Spinal cord (tissue), 10 donors: ENCODE results near the gene METTL26. TPM values are rescaled to one million over a fixed set of nuclear protein-coding genes. Genes with fewer than 3 reads are reported as not detected.
"Not testable (repeated sequence)": the region's sequence is repeated elsewhere in the genome, so short reads cannot be mapped to it uniquely, and the experiment has no call there.

Experiments used
- DNase-seq, 6 donors: peaks; one replicate each; pipeline versions ENCODE4 v3.0.0 to v3.0.0-alpha.2; 2013 to 2015; ENCODE audit warnings: low spot score in 6 of 6, low read depth in 4 of 6
- H3K27ac ChIP-seq: one replicate; pipeline ENCODE4 v1.5.1; 2013; ENCODE audit warnings: low read depth, low read length, control low read depth
- H3K27me3 ChIP-seq: one replicate; pipeline ENCODE4 v1.6.1; 2013; ENCODE audit warnings: low read length; ENCODE audit not compliant: control insufficient read depth, insufficient read depth
- H3K36me3 ChIP-seq: one replicate; pipeline ENCODE4 v1.6.1; 2013; ENCODE audit warnings: low read length; ENCODE audit not compliant: control insufficient read depth, insufficient read depth
- H3K4me1 ChIP-seq: one replicate; pipeline ENCODE4 v1.6.1; 2013; ENCODE audit warnings: low read length; ENCODE audit not compliant: control insufficient read depth, insufficient read depth
- H3K4me3 ChIP-seq: one replicate; pipeline ENCODE4 v1.5.1; 2013; ENCODE audit warnings: low read depth, low read length, control low read depth
- H3K9me3 ChIP-seq: one replicate; pipeline ENCODE4 v1.6.1; 2013; ENCODE audit warnings: low read length; ENCODE audit not compliant: control insufficient read depth, insufficient read depth
- WGBS: methylation state at CpG from one replicate; pipeline ENCODE4 v1.1.5; 2013; ENCODE audit warnings: missing lambda C conversion rate; ENCODE audit not compliant: insufficient coverage; 5-methylcytosine and 5-hydroxymethylcytosine counted together
- polyA plus RNA-seq, 2 donors: library from polyadenylated mRNA; unstranded; fragments of 120-200 nt; gene quantifications; one replicate each; pipeline ENCODE4 v1.2.1, GENCODE V29; 2013; ENCODE audit not compliant: insufficient read length in 2 of 2
- total RNA-seq, 2 donors: library from RNA; depleted of rRNA in 1 of 2; stranded (reverse); fragments of 120-200 nt in 1 of 2; fragments of >200 nt in 1 of 2; gene quantifications; one replicate each; pipeline versions ENCODE4 v1.2.3 to v1.2.4, GENCODE V29; 2013 to 2014
- donor health status: healthy.

The METTL26 gene
- total and polyA plus RNA-seq, 4 donors: 26.8 to 124 (median 96.3) TPM

- Histone ChIP-seq H3K27me3 (no peaks in the 10 kb centered on the region), H3K4me3 (no peak overlapping the region), H3K36me3 (peaks cover 55% of the 10 kb centered on the region), H3K27ac (no peak overlapping the region), H3K4me1 (no peaks in the 10 kb centered on the region), H3K9me3 (peaks cover 3% of the 10 kb centered on the region)
- no peak for DNase-seq
- 74% methylated on average over 3 of the region's 7 CpGs for WGBS
Observed at GRCh38 chr16:600781-601180, 35.3 kb downstream of the METTL26 start.

- no peak overlapping the region for H3K4me3 ChIP-seq
- no peak for DNase-seq
- H3K4me1 ChIP-seq: peaks cover 3% of the 10 kb centered on the region
- H3K27me3 ChIP-seq: no peaks in the 10 kb centered on the region
- no peaks in the 10 kb centered on the region for H3K9me3 ChIP-seq
- 96% methylated on average over 35 of the region's 43 CpGs for WGBS
- H3K36me3 ChIP-seq: peaks cover 57% of the 10 kb centered on the region
- H3K27ac ChIP-seq: no peak overlapping the region
Observed at GRCh38 chr16:598823-599739, 37.0 kb downstream of the METTL26 start.

GRCh38 chr16:597655-598054, 38.5 kb downstream of the METTL26 start:
- not testable (repeated sequence) for H3K27me3 ChIP-seq, H3K27ac ChIP-seq, DNase-seq, H3K9me3 ChIP-seq, H3K4me3 ChIP-seq
- 97% methylated on average over 3 of the region's 7 CpGs for WGBS
- peaks cover 18% of the 10 kb centered on the region for H3K4me1 ChIP-seq
- H3K36me3 ChIP-seq: peaks cover 69% of the 10 kb centered on the region

GRCh38 chr16:596736-597060, 39.4 kb downstream of the METTL26 start:
- 96% methylated on average over 11 of the region's 12 CpGs for WGBS
- H3K27ac ChIP-seq: no peak overlapping the region
- H3K4me3 ChIP-seq: no peak overlapping the region
- DNase-seq: no peak
- no peaks in the 10 kb centered on the region for H3K9me3 ChIP-seq
- peaks cover 27% of the 10 kb centered on the region for H3K4me1 ChIP-seq
- H3K27me3 ChIP-seq: no peaks in the 10 kb centered on the region
- peaks cover 77% of the 10 kb centered on the region for H3K36me3 ChIP-seq

- peaks cover 72% of the 10 kb centered on the region for H3K36me3 ChIP-seq
- H3K4me3 ChIP-seq: no peak overlapping the region
- no peaks in the 10 kb centered on the region for H3K27me3 ChIP-seq
- no peak overlapping the region for H3K27ac ChIP-seq
- no peak for DNase-seq
- no peaks in the 10 kb centered on the region for H3K9me3 ChIP-seq
- 95% methylated on average over 34 of the region's 34 CpGs for WGBS
- H3K4me1 ChIP-seq: peaks cover 32% of the 10 kb centered on the region
Observed at GRCh38 chr16:595942-596735, 40.0 kb downstream of the METTL26 start.

- Histone ChIP-seq H3K4me1 (peaks cover 40% of the 10 kb centered on the region), H3K36me3 (peaks cover 64% of the 10 kb centered on the region), H3K27me3 (no peaks in the 10 kb centered on the region), H3K27ac (no peak overlapping the region), H3K4me3 (no peak overlapping the region), H3K9me3 (no peaks in the 10 kb centered on the region)
- 74% methylated on average over 7 of the region's 18 CpGs for WGBS
- no peak for DNase-seq
Observed at GRCh38 chr16:595094-595528, 41.0 kb downstream of the METTL26 start.

GRCh38 chr16:593807-594206, 42.3 kb downstream of the METTL26 start:
- WGBS: 92% methylated on average over 16 of the region's 16 CpGs

GRCh38 chr16:593406-593805, 42.7 kb downstream of the METTL26 start:
- DNase-seq: no peak
- Histone ChIP-seq H3K9me3 (no peaks in the 10 kb centered on the region), H3K4me1 (peaks cover 43% of the 10 kb centered on the region), H3K4me3 (no peak overlapping the region), H3K27ac (no peak overlapping the region), H3K36me3 (peaks cover 50% of the 10 kb centered on the region), H3K27me3 (no peaks in the 10 kb centered on the region)
- WGBS: 88% methylated on average over 9 of the region's 9 CpGs

More at GRCh38 chr16:593807-594206, 42.3 kb downstream of the METTL26 start:
- no peak for DNase-seq
- Histone ChIP-seq H3K9me3 (no peaks in the 10 kb centered on the region), H3K27me3 (no peaks in the 10 kb centered on the region), H3K4me1 (peaks cover 40% of the 10 kb centered on the region), H3K27ac (no peak overlapping the region), H3K4me3 (no peak overlapping the region), H3K36me3 (peaks cover 54% of the 10 kb centered on the region)

- no peaks in the 10 kb centered on the region for H3K27me3 ChIP-seq
- WGBS: 63% methylated on average over 20 of the region's 24 CpGs
- no peak overlapping the region for H3K4me3 ChIP-seq
- no peaks in the 10 kb centered on the region for H3K9me3 ChIP-seq
- H3K27ac ChIP-seq: no peak overlapping the region
- H3K36me3 ChIP-seq: peaks cover 49% of the 10 kb centered on the region
- peak in 1 of 6 donors; percentile 69 for DNase-seq
- H3K4me1 ChIP-seq: peaks cover 50% of the 10 kb centered on the region
Observed at GRCh38 chr16:592518-593306, 43.4 kb downstream of the METTL26 start.
